BJ (cell line): ENCODE results near the gene TLR6. TPM values are rescaled to one million over a fixed set of nuclear protein-coding genes. Genes with fewer than 3 reads are reported as not detected.
A peak's percentile ranks its signal among the peaks of the same experiment; 100 is the strongest.

Source experiments
- CTCF ChIA-PET: fragments of 350-600 bp; formaldehyde crosslinking; extraction: SDS; loops from one replicate; lab custom pipeline; 2021; ENCODE audit warnings: antibody characterized with exemption, inconsistent platforms; lab: Yijun Ruan, JAX
- POLR2A ChIA-PET: fragments of 300-600 bp; sonication (Branson Sonifier 250); formaldehyde crosslinking; extraction: SDS; loops from one replicate; lab custom pipeline; 2021; ENCODE audit warnings: antibody characterized with exemption; lab: Charles Lee
- DNase-seq: peaks from one replicate; pipeline ENCODE4 v3.0.0-alpha.2; 2011; ENCODE audit warnings: low read depth
- H3K27me3 ChIP-seq: 2 replicates; pipeline ENCODE4 v1.6.0; 2011; ENCODE audit warnings: low read length; ENCODE audit not compliant: control insufficient read depth, insufficient read depth
- H3K36me3 ChIP-seq: 2 replicates; pipeline ENCODE4 v1.5.1; 2011; ENCODE audit warnings: low read length; ENCODE audit not compliant: control insufficient read depth, insufficient read depth
- H3K4me3 ChIP-seq: 2 replicates; pipeline ENCODE4 v1.5.1; 2011; ENCODE audit warnings: low read depth, mild to moderate bottlenecking, control low read depth, low read length
- CTCF ChIP-seq: IDR thresholded peaks from 2 replicates; pipeline ENCODE4 v1.5.1; 2011; ENCODE audit warnings: low read depth, mild to moderate bottlenecking, control low read depth, inconsistent platforms, low read length, moderate library complexity; ENCODE audit not compliant: insufficient read depth
- polyA plus RNA-seq: library from polyadenylated mRNA; depleted of rRNA; stranded (reverse); fragments of >200 nt; gene quantifications from 2 replicates; pipeline ENCODE4 v1.2.3, GENCODE V29; 2011

Gene TLR6
- polyA plus RNA-seq, 1 experiment, result 0.27 TPM

- TF ChIP-seq CTCF, result no peak
- peaks cover 7% of the 10 kb centered on the region for H3K36me3 ChIP-seq
- ChIA-PET POLR2A (no interaction called here), CTCF (interaction anchor here (1.3 to 1.7 kb wide), 2 partner anchors 12 to 16 kb away, joined by 5 read pairs; no protein-coding TSS in a partner anchor)
- H3K4me3 ChIP-seq, result no peak overlapping the region
- DNase-seq, result peak; percentile 85
- no peaks in the 10 kb centered on the region for H3K27me3 ChIP-seq
Observed at GRCh38 chr4:38872620-38873019, 16.0 kb upstream of the TLR6 start.

GRCh38 chr4:38871593-38871992, 15.0 kb upstream of the TLR6 start:
- no peak for TF ChIP-seq CTCF
- H3K27me3 ChIP-seq, result no peaks in the 10 kb centered on the region
- H3K36me3 ChIP-seq, result peaks cover 5% of the 10 kb centered on the region
- DNase-seq, result no peak
- CTCF ChIA-PET, result interaction anchor here (0.7 to 1.1 kb wide), 4 partner anchors 11 to 182 kb away, joined by 3 to 4 read pairs (median 3); no protein-coding TSS in a partner anchor
- no peak overlapping the region for H3K4me3 ChIP-seq
- POLR2A ChIA-PET, result no interaction called here

GRCh38 chr4:38870098-38870808, 13.6 kb upstream of the TLR6 start:
- no peak for DNase-seq
- Histone ChIP-seq H3K4me3 (no peak overlapping the region), H3K36me3 (peaks cover 4% of the 10 kb centered on the region; the same call in 1 of the 2 replicates), H3K27me3 (no peaks in the 10 kb centered on the region)
- no peak for TF ChIP-seq CTCF
- CTCF ChIA-PET, result interaction anchor here (0.6 kb wide), 1 partner anchor 285 kb away, joined by 3 read pairs; no protein-coding TSS in a partner anchor
- POLR2A ChIA-PET, result interaction anchor here (0.6 kb wide), 1 partner anchor 198 kb away, joined by 9 read pairs; no protein-coding TSS in a partner anchor

GRCh38 chr4:38869511-38869910, 12.9 kb upstream of the TLR6 start:
- H3K4me3 ChIP-seq, result peak overlapping the region; percentile 90
- no peak for DNase-seq
- ChIA-PET POLR2A (no interaction called here), CTCF (no interaction called here)
- H3K27me3 ChIP-seq, result no peaks in the 10 kb centered on the region
- no peak for TF ChIP-seq CTCF
- peaks cover 4% of the 10 kb centered on the region; the same call in 1 of the 2 replicates for H3K36me3 ChIP-seq

- DNase-seq, result no peak
- no peaks in the 10 kb centered on the region for H3K27me3 ChIP-seq
- CTCF ChIA-PET, result no interaction called here
Observed at GRCh38 chr4:38868059-38868960, 11.7 kb upstream of the TLR6 start.

More at GRCh38 chr4:38868059-38868960, 11.7 kb upstream of the TLR6 start:
- H3K4me3 ChIP-seq, result peak overlapping the region; percentile 90
- no peak for TF ChIP-seq CTCF
- peaks cover 2% of the 10 kb centered on the region; the same call in 1 of the 2 replicates for H3K36me3 ChIP-seq
- POLR2A ChIA-PET, result interaction anchor here (0.6 kb wide), 2 partner anchors 83 to 693 kb away, joined by 3 to 4 read pairs; no protein-coding TSS in a partner anchor
